Endothelial cell of umbilical vein (primary cell): ENCODE results near the gene NELFE. TPM values are rescaled to one million over a fixed set of nuclear protein-coding genes. Genes with fewer than 3 reads are reported as not detected.

Experiments used
- BruUV-seq: library from RNA; stranded (reverse); fragments of 400-500 nt; replicated peaks from 2 replicates; lab custom pipeline; 2021; lab: Mats Ljungman, UMichigan
- CTCF ChIA-PET: fragments of 300-600, 350-600 bp; sonication (Branson Sonifier 250); formaldehyde crosslinking; loops from one replicate; lab custom pipeline; 2021; ENCODE audit warnings: antibody characterized with exemption, inconsistent platforms; lab: Charles Lee
- POLR2A ChIA-PET: fragments of 300-600, 350-600 bp; sonication (Branson Sonifier 250); formaldehyde crosslinking; loops from one replicate; lab custom pipeline; 2021; ENCODE audit warnings: antibody characterized with exemption, inconsistent platforms; lab: Charles Lee
- DNase-seq: peaks from one replicate; pipeline ENCODE4 v3.0.0-alpha.2; 2011; ENCODE audit warnings: low read depth, low spot score
- FAIRE-seq: peaks from 2 replicates; lab custom pipeline; 2011; peaks lifted over from hg19 to GRCh38; lab: Jason Lieb, UNC
- H2AFZ ChIP-seq: 2 replicates; pipeline ENCODE4 v1.6.0; 2012; ENCODE audit warnings: low read depth, low read length, control low read depth, inconsistent platforms
- H3K27ac ChIP-seq: 2 replicates; pipeline ENCODE4 v1.5.1; 2011; ENCODE audit warnings: low read depth, mild to moderate bottlenecking, control low read depth, low read length, moderate library complexity; ENCODE audit not compliant: insufficient read depth
- H3K27me3 ChIP-seq, 2 experiments: 2 replicates each; pipeline versions ENCODE4 v1.6.0 to v1.6.1; 2011; ENCODE audit warnings: low read length in 2 of 2, mixed read lengths in 1 of 2; ENCODE audit not compliant: control insufficient read depth in 2 of 2, insufficient read depth in 2 of 2
- H3K36me3 ChIP-seq, 2 experiments: 2 replicates in 1 of 2; 3 replicates in 1 of 2; pipeline ENCODE4 v1.5.1; 2011; ENCODE audit warnings: low read length in 2 of 2, mild to moderate bottlenecking in 1 of 2, moderate library complexity in 1 of 2; ENCODE audit not compliant: control insufficient read depth in 2 of 2, insufficient read depth in 2 of 2; ENCODE audit errors: extremely low read depth in 1 of 2
- H3K4me1 ChIP-seq: 3 replicates; pipeline ENCODE4 v1.5.1; 2011; ENCODE audit warnings: mild to moderate bottlenecking, low read length; ENCODE audit not compliant: control insufficient read depth, insufficient read depth; ENCODE audit errors: extremely low read depth
- H3K4me2 ChIP-seq: 2 replicates; pipeline ENCODE4 v1.6.1; 2011; ENCODE audit warnings: low read length, control low read depth, mixed read lengths; ENCODE audit not compliant: insufficient read depth
- H3K4me3 ChIP-seq, 3 experiments: fragments of 200-600 bp in 1 of 3; sonication (generic), shearing (Covaris generic) in 1 of 3; replicated peaks in 1 of 3; 2 replicates each; pipeline ENCODE4 v1.5.1; 2011 to 2016; ENCODE audit warnings: control low read depth in 3 of 3, low read length in 3 of 3, mild to moderate bottlenecking in 2 of 3, inconsistent platforms in 1 of 3, low read depth in 1 of 3, moderate library complexity in 1 of 3; ENCODE audit not compliant: insufficient read depth in 1 of 3
- H3K79me2 ChIP-seq: 2 replicates; pipeline ENCODE4 v1.6.0; 2012; ENCODE audit warnings: low read length, inconsistent platforms; ENCODE audit not compliant: control insufficient read depth, insufficient read depth
- H3K9ac ChIP-seq: replicated peaks from 2 replicates; pipeline ENCODE3; 2011; ENCODE audit warnings: low read length, control low read depth; ENCODE audit not compliant: insufficient read depth; ENCODE audit errors: extremely low read depth
- H3K9me1 ChIP-seq: replicated peaks from 3 replicates; pipeline ENCODE4 v1.6.0; 2011; ENCODE audit warnings: mild to moderate bottlenecking, low read length; ENCODE audit not compliant: control insufficient read depth, insufficient read depth; ENCODE audit errors: extremely low read depth
- H3K9me3 ChIP-seq: replicated peaks from 2 replicates; pipeline ENCODE4 v1.5.1; 2012; ENCODE audit warnings: low read length, inconsistent platforms; ENCODE audit not compliant: control insufficient read depth, insufficient read depth
- H4K20me1 ChIP-seq: replicated peaks from 2 replicates; pipeline ENCODE3; 2011; ENCODE audit warnings: mild to moderate bottlenecking, low read length; ENCODE audit not compliant: control insufficient read depth, insufficient read depth; ENCODE audit errors: extremely low read depth
- EZH2 ChIP-seq: IDR thresholded peaks from 2 replicates; pipeline ENCODE4 v1.6.1; 2012; ENCODE audit warnings: borderline replicate concordance, low read depth, mild to moderate bottlenecking, moderate library complexity, low read length, inconsistent platforms; ENCODE audit not compliant: severe bottlenecking
- FOS ChIP-seq: IDR thresholded peaks from 2 replicates; pipeline ENCODE4 v1.6.1; 2011; ENCODE audit warnings: mild to moderate bottlenecking, low read length, moderate library complexity, borderline replicate concordance; ENCODE audit not compliant: insufficient read depth
- GATA2 ChIP-seq: IDR thresholded peaks from 2 replicates; pipeline ENCODE4 v1.7.0; 2011; ENCODE audit warnings: low read depth, mild to moderate bottlenecking, moderate library complexity, mixed read lengths, low read length; ENCODE audit not compliant: insufficient read length, insufficient read depth
- JUN ChIP-seq: IDR thresholded peaks from 2 replicates; pipeline ENCODE4 v1.6.1; 2011; ENCODE audit warnings: borderline replicate concordance, low read depth; ENCODE audit not compliant: insufficient read length, insufficient read depth
- MYC ChIP-seq: IDR thresholded peaks from one replicate; pipeline ENCODE4 v1.6.1; 2011; ENCODE audit warnings: mild to moderate bottlenecking, low read depth, low read length
- POLR2A ChIP-seq: IDR thresholded peaks from 2 replicates; pipeline ENCODE4 v1.6.1; 2012; ENCODE audit warnings: low read depth, mild to moderate bottlenecking, control low read depth, low read length
- POLR2AphosphoS5 ChIP-seq: IDR thresholded peaks from 2 replicates; pipeline ENCODE4 v1.6.1; 2012; ENCODE audit warnings: low read depth, mild to moderate bottlenecking, control low read depth, low read length, moderate library complexity; ENCODE audit not compliant: insufficient read depth
- dilution Hi-C: fragments of 300-500 bp; cut with MboI; formaldehyde crosslinking; loops from one replicate; pipeline ENCODE4 v1.15.0; 2019; ENCODE audit warnings: low sequenced_read_pairs; ENCODE audit not compliant: extremely low pct_ligation_motif_present
- intact Hi-C: fragments of 100-400 bp; cut with micrococcal nuclease; formaldehyde crosslinking; loops from one replicate; pipeline ENCODE4 v1.10.0; 2022
- polyA plus RNA-seq, 4 experiments: library from polyadenylated mRNA; depleted of rRNA in 3 of 4; stranded (reverse) in 3 of 4; unstranded in 1 of 4; fragments of >200 nt; gene quantifications; 2 replicates each; pipeline versions ENCODE4 v1.2.1 to v1.2.3, GENCODE V29; 2011 to 2012; ENCODE audit warnings: missing spikeins in 1 of 4
- total RNA-seq: library from RNA; stranded (reverse); gene quantifications from 2 replicates; pipeline ENCODE4 v1.2.3, GENCODE V29; 2021
- TF ChIP-seq, protein P1 (sequence below): IDR thresholded peaks from 2 replicates; pipeline ENCODE4 v1.6.1; 2011; ENCODE audit not compliant: insufficient read depth, insufficient read length
- TF ChIP-seq, protein P2 (sequence below), 2 donors: IDR thresholded peaks; 1 replicate in 1 of 2; 2 replicates in 1 of 2; pipeline ENCODE4 v1.5.1; 2011; ENCODE audit warnings: low read length in 2 of 2, mild to moderate bottlenecking in 2 of 2, moderate library complexity in 2 of 2, control low read depth in 1 of 2, inconsistent platforms in 1 of 2, low read depth in 1 of 2; ENCODE audit not compliant: insufficient read depth in 1 of 2; ENCODE audit errors: extremely low read depth in 1 of 2

Gene NELFE
- total and polyA plus RNA-seq, 2 donors (not counting 3 experiments of a cell fraction or from before 2014, with no cell fraction given), result 55.8 to 68.5 TPM

DNA sequence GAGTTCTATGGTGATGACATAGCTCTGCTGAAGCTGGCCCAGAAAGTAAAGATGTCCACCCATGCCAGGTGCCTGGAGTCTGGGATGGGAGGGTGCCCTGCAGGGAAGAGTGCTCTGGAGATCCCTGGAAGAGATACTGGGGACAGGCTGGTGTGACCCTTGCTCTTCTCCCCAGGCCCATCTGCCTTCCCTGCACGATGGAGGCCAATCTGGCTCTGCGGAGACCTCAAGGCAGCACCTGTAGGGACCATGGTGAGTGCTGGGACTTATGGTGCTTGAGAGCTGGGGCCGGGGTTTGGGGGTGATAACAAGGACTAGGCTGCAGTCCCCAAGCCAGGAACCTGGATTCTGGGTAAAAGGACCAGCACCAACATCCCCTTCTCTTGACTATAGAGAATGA lies 15.0 kb downstream of the NELFE start:
- Histone ChIP-seq H3K9ac (no peak overlapping the region), H3K4me3 (no peak overlapping the region), H3K4me1 (peaks cover 3% of the 10 kb centered on the region), H2AFZ (no peak overlapping the region), H3K36me3 (no peaks in the 10 kb centered on the region), H3K4me2 (no peak overlapping the region), H3K9me3 (no peaks in the 10 kb centered on the region), H3K27ac (no peak overlapping the region), H3K79me2 (no peaks in the 10 kb centered on the region), H3K27me3 (peaks cover 3 to 11% of the 10 kb centered on the region in 2 experiments), H3K9me1 (no peaks in the 10 kb centered on the region), H4K20me1 (no peaks in the 10 kb centered on the region)
- TF ChIP-seq GATA2 (no peak), POLR2A (no peak), FOS (no peak), MYC (no peak), POLR2AphosphoS5 (no peak), JUN (no peak), EZH2 (no peak)
- TF ChIP-seq, protein P1, sequence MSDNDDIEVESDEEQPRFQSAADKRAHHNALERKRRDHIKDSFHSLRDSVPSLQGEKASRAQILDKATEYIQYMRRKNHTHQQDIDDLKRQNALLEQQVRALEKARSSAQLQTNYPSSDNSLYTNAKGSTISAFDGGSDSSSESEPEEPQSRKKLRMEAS, result no peak
- TF ChIP-seq, protein P2, sequence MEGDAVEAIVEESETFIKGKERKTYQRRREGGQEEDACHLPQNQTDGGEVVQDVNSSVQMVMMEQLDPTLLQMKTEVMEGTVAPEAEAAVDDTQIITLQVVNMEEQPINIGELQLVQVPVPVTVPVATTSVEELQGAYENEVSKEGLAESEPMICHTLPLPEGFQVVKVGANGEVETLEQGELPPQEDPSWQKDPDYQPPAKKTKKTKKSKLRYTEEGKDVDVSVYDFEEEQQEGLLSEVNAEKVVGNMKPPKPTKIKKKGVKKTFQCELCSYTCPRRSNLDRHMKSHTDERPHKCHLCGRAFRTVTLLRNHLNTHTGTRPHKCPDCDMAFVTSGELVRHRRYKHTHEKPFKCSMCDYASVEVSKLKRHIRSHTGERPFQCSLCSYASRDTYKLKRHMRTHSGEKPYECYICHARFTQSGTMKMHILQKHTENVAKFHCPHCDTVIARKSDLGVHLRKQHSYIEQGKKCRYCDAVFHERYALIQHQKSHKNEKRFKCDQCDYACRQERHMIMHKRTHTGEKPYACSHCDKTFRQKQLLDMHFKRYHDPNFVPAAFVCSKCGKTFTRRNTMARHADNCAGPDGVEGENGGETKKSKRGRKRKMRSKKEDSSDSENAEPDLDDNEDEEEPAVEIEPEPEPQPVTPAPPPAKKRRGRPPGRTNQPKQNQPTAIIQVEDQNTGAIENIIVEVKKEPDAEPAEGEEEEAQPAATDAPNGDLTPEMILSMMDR (IDR thresholded peaks at IDR 0.05; ENCODE audit: extremely low read depth in 1 of 2, insufficient read depth in 1 of 2, low read depth in 1 of 2, low read length in 2 of 2), result no peak
- no peak for DNase-seq
- intact Hi-C loops, result no loop called here
- no peak for FAIRE-seq
- ChIA-PET POLR2A (no interaction called here), CTCF (interaction anchor here (1.5 to 2.8 kb wide), 2 partner anchors 8 to 26 kb away, joined by 5 to 18 read pairs; no protein-coding TSS in a partner anchor)
- dilution Hi-C loops, result no loop called here
- BruUV-seq, result no TSS peak
